GM12891 (cell line): ENCODE measurements around the gene PUDP.

Experiments
- POLR2A ChIP-seq: IDR thresholded peaks from 2 replicates; pipeline ENCODE4 v1.6.1; 2011; ENCODE audit warnings: low read depth, low read length, control low read depth
- TAF1 ChIP-seq: IDR thresholded peaks from 2 replicates; pipeline ENCODE4 v1.6.1; 2011; ENCODE audit warnings: low read depth, low read length, control low read depth

- TF ChIP-seq POLR2A: no peak
- no peak for TF ChIP-seq TAF1
These were observed 73.1 kb downstream of the PUDP start for GRCh38 chrX:7074908-7075204.
